ENCODE results near the gene UPK1A.

The UPK1A gene

DNA sequence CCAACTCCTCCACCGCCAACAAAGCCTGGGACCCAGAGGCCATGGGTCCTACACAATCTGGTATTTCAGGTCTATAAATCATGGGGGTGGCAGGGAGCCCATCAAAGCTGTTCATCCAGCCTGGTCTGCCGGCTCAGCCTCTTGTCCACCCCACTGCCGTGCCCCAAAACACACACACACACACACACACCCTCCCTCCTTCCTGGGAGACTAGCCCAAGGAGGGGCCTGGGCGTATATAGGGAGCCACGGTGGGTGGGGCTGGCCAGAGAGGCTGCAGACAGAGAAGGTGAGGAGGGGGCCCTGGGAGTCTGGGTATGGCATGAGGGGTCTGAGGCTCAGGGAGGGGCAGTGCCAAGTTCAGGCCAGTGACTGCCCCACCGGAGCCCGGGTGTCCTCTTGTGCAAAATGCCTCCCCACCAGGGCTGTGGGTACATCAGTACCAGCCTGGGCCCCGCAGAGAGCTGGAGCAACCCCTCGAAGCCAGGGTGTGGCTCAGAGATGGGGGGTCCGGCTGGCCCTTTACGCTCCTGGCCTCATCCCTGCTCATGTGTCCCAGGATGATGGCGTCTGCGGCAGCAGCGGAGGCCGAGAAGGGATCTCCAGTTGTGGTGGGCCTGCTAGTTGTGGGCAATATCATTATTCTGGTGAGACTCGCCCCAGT, at the start of gene UPK1A:
UPK1A (plus strand) TSS at position 267 of the 663 bp plus-strand sequence; CDS start at position 563, 296 bp downstream.
- DNase-seq (ENCODE audit: low read depth): no peak

DNA sequence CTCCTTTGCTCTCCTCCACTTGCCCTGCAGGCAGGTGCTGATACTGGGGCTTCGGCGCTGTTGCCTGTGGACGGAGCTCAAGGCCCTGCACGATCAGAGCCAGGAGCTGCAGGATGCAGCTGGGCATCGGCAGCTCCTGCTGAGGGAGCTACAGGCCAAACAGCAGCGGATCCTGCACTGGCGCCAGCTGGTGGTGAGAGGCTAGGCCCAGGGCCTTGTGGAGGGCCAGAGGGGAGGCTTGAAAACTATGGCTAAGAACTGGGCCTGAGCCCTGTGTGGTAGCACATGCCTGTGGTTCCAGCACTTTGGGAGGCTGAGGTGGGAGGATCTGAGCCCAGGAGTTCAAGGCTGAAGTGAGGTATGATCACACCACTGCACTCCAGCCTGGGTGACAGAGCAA, 47.5 kb upstream of the UPK1A start:
- DNase-seq (ENCODE audit: low read depth): no peak

DNA sequence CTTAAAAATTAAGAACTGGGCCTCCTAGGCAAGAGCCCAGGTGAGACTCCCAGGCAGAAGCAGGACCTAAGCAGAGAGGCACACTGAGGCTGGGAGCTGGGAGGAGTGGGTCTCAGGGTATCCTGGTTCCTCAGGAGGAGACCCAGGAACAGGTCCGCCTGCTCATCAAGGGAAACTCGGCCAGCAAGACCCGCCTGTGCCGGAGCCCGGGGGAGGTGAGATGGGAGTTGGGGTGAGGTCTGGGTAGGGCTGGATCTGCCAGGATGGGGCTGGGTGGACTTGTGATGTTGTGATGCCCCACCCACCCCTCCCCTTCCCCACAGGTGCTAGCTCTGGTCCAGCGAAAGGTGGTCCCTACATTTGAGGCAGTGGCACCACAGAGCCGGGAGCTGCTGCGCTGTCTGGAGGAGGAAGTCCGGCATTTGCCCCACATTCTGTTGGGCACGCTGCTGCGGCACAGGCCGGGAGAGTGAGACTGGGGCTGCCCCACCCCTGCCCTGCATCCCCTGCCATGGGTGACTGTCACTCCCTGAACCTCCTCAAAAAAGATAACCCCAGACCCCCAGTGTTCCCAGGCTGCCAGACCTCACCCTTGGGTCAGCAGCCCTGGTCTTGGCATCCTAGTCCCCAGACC, 46.9 kb upstream of the UPK1A start:
- DNase-seq (ENCODE audit: low read depth): no peak

DNA sequence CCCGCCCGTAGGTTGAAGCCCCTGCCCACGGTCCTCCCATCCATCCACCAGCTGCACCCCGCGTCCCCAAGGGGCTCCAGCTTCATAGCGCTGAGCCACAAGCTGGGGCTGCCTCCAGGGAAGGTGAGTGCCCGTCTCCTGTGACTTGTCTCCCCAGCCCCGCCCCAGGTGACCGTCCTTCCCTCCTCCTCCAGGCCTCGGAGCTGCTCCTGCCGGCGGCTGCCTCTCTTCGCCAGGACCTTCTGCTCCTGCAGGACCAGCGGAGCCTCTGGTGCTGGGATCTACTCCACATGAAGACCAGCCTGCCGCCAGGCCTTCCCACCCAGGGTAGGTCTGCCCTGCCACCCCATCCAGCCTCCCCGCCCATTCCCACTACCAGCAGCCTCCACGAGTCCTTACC, 46.3 kb upstream of the UPK1A start:
- DNase-seq (ENCODE audit: low read depth): no peak

DNA sequence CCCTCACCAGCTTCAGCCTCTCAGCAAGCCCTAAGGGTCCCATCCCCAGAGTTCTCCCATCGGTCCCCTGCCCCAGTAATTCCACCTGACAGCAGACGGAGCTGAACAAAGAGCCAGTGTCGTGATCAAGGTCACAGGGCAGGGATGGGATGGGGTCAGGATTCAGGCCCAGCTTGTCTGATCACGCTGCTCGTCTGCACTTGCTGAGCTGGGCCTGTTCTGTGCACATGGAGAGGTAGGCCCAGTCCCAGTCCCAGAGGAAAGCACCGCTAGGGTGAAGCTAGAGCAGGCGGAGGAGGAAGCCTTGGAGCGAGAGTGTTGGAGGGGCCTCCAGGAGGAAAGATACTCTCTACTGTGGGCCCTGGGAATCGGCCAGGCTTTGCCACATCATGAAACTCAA, 44.6 kb upstream of the UPK1A start:
- no peak for DNase-seq (ENCODE audit: low read depth)

DNA sequence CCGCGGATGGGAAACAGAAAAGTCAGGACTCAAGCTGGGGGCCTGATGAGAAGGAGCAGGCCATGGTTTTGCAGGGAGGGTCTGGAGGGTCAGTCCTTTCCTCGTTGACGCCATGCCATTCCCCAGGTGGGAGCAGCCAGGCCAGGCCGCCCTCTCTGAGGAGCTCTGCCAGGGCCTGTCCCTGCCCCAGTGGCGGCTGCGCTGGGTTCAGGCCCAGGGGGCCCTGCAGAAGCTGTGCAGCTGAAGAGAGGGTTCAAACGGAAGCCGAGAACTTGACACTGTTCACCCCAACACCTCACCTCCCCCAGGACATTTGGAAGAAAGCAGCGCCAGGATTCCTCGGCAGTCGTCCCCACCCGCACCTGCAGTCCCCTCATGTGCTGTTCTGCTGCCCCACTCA, 43.6 kb upstream of the UPK1A start:
- DNase-seq (ENCODE audit: low read depth): no peak

DNA sequence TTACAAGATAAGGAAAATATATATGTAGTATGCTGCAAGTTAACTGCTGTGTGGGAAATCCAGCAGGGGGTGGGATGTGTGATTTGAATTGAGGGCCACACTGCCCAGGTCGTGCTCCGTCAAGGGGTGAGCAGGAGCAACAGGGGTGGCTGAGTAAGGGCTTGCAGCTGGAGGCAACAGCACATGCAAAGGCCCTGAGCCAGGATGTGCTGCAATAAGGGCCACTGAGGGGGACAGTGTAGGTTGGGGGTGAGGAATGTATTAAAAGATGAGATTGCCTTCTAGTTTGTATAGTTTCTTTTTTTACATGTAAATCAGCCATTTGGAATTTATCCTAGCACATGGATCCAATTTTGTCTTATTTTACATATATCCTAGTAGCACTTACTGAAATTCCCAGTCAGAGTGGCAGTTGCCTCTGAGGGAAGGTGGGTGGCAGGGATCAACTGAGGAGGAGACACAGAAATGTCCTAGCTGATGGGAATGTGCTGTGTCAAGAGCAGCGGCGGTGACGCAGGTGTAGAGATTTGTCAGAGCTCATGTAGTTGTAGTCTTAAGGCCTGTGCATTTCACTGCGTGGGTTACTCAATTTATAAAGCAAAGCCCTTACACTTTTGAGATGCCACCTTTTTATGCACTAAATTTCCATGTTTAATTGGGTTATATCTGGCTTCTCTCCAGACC, 42.8 kb upstream of the UPK1A start:
- no peak for DNase-seq (ENCODE audit: low read depth)

DNA sequence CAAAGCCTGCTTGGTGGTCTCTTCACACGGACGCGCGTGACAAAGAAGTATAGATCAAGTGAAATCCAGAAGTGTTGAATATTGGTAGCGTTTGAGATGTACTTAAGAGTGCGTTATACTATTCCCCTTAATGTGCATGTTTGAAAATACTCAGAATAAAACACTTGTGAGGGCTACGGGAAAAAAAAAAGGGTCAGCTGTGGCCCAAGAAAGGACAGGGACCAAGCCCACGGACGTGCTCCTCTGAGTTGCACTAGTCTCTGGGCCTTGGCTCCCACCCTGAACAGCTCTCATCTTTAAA, 38.1 kb upstream of the UPK1A start:
- DNase-seq (ENCODE audit: low read depth): no peak

DNA sequence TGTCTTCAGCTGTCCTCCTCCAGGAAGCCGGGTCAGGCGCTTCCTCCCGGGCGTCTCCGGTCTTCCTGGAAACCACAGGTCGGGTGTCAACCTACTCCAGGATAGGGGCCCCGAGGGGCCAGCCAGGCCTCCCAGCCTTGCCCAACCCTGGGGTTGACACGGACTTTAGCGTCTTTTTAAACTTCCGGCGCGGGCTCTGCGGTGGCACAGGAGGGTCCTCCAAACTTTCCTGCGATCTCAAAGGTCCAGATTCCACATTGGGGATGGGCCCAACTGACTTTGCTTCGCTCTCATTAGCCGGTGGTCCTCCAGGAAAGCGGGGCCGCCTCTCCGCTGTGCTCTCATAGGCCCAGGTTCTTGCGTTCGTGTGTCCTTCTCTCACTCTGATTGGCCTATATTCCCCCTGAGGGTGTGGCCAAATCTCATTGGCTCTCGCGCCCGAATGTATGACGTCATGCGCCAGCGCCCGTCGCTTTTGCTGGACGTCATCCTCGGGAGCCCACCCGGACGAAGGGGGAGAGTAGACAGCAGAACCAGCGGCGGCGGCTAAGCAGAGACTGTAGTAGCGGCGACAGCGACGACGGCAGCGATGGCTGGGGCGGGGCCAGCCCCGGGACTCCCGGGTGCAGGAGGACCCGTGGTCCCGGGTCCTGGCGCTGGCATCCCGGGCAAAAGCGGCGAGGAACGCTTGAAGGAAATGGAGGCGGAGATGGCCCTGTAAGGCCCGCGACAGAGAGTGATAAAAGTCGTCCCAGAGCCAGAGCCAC, 37.6 kb upstream of the UPK1A start, which contains the start of gene RBM42:
RBM42 (plus strand) TSS at position 472 of the 767 bp plus-strand sequence; CDS start at position 590, 118 bp downstream.
- DNase-seq (ENCODE audit: low read depth): peak; percentile 94

DNA sequence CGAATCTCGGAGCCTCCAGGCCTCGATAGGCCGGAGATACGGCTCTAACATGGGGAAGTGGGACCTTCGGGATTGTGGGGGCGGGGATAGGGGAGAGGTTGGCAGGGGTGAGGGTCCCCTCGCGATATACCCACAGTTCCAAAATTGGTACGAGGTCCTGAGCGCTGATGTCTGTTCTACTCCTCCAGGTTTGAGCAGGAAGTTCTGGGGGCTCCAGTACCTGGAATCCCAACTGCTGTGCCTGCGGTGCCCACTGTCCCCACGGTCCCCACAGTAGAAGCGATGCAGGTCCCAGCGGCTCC, 37.0 kb upstream of the UPK1A start:
- no peak for DNase-seq (ENCODE audit: low read depth)

DNA sequence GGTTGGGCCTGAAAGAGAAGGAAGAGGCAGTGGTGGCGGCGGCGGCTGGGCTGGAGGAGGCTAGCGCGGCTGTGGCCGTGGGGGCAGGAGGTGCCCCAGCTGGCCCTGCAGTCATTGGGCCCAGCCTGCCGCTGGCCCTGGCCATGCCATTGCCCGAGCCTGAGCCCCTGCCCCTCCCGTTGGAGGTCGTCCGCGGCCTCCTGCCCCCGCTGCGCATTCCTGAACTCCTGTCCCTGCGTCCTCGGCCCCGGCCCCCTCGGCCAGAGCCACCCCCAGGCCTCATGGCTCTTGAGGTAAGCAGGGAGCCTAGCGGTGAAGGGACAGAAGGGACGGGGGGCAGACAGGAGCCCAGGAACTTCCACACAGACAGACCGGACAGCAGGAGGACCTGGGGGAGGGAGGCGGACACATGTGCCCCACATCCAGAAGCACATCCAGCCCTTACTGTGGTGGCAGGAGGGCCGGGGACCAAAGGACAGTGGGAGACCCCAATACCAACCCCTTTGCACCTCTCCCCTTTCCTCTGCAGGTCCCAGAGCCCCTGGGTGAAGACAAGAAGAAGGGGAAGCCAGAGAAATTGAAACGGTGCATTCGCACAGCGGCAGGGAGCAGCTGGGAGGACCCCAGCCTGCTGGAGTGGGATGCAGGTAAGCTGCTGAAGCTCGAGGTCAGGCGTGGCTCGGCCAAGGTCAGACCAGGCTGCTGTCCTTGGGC, 32.4 kb upstream of the UPK1A start:
- DNase-seq (ENCODE audit: low read depth): no peak

DNA sequence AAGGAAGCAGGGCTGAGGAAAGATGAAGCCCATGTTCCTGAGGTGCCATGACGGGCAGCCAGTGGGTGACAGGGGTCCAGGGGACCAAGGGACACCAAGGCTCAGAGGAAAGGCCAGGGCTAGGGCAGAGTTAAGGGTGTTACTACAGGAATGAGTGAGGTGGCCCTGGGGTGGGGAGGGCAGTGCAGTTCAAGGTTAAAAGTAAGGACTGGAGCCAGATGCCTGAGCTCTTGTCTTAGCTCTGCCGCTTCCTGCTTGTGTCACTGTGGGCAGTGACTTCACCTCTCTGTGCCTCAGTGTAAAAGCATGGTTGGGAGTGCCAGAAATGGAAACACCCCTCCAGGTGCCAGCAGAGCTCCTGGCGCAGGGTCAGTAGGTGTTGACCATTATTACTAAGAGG, 29.7 kb upstream of the UPK1A start:
- no peak for DNase-seq (ENCODE audit: low read depth)

DNA sequence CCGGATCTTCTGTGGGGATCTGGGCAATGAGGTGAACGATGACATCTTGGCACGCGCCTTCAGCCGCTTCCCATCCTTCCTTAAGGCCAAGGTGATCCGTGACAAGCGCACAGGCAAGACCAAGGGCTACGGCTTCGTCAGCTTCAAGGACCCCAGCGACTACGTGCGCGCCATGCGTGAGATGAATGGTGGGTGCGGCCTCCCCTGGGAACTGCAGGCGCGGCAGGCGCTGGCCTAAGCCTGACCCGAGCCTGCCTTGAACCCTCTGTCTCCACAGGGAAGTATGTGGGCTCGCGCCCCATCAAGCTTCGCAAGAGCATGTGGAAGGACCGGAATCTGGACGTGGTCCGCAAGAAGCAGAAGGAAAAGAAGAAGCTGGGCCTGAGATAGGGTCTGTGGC, 29.2 kb upstream of the UPK1A start:
- no peak for DNase-seq (ENCODE audit: low read depth)

DNA sequence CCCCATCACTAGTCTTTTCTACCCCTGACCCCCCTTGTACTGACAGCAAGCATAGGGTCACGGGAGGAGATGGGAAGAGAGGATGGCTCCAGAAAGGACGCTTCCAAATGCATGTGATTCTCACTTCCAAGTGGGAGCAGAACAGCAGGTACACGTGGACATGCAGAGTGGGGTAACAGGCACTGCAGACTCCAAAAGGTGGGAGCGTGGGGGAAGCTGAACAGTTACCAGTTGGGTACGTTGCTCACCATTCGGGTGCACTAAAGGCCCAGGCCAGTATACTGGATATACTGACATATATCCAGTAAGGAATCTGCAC, 27.0 kb upstream of the UPK1A start:
- DNase-seq (ENCODE audit: low read depth): no peak

DNA sequence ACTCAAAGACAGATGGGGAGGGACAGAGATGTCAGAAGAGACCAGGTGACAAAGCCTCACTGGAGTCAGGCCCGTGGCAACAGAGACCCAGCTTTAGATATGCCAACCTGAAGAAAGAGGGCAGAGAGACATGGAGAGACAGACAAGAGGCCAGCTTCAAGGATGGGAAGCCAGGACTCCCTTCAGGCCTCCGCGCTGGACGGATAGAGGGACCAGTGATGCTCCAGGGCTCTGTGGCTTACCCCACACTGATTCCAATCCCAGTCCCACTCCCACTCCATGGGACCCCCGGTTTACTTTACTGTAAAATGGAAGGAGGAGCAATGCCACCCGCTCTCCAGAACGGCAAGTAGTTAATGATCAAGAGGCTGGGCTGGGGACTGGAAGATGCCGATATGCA, 26.5 kb upstream of the UPK1A start:
- no peak for DNase-seq (ENCODE audit: low read depth)

DNA sequence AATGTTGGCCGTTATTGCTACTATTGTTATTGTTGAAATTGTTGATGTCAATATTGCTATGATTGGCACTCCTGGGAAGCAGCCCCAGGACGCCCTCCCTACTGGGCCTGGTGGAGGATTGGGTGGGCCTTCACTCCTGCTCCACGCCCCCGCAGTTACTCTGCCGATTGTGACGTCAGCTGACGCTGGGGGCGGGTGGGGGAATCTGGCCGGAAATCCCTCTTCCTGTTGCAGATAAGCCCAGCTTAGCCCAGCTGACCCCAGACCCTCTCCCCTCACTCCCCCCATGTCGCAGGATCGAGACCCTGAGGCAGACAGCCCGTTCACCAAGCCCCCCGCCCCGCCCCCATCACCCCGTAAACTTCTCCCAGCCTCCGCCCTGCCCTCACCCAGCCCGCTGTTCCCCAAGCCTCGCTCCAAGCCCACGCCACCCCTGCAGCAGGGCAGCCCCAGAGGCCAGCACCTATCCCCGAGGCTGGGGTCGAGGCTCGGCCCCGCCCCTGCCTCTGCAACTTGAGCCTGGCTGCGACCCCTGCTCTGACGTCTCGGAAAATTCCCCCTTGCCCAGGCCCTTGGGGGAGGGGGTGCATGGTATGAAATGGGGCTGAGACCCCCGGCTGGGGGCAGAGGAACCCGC, 24.7 kb upstream of the UPK1A start, which contains the start of gene ETV2:
ETV2 (plus strand) TSS at position 231 of the 637 bp plus-strand sequence. CDS start 716 bp downstream, outside the sequence.
- DNase-seq (ENCODE audit: low read depth): no peak

DNA sequence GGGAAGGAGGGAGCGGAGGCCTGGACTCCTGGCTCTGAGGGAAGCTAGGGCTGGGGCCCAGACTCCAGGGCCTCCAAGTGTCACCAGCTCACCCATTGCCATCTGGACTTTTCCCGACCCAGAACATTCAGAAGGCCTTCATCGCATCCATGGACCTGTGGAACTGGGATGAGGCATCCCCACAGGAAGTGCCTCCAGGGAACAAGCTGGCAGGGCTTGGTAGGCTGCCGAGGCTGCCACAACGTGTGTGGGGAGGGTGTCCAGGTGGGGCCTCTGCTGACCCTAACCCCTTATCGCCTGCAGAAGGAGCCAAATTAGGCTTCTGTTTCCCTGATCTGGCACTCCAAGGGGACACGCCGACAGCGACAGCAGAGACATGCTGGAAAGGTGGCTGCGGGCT, 24.0 kb upstream of the UPK1A start:
- no peak for DNase-seq (ENCODE audit: low read depth)

DNA sequence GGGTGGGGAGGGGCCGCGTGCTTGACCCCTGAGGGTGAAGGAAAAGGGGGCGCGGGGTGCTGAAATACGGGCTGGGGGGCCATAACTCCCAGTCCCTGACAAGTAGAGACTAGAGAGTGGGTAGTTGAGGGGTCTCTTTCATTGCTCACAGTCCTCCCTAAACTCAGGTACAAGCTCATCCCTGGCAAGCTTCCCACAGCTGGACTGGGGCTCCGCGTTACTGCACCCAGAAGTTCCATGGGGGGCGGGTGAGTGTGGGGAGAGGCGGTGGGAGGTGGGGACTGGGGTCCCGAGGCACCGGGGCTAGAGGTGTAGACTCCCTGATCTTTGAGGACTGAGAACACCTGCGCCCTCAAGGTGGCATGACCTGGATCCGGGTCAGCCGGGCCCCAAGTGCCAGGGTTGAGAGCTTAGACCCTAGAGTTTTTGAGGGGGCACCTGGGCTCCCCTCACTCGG, 23.5 kb upstream of the UPK1A start:
- DNase-seq (ENCODE audit: low read depth): no peak

DNA sequence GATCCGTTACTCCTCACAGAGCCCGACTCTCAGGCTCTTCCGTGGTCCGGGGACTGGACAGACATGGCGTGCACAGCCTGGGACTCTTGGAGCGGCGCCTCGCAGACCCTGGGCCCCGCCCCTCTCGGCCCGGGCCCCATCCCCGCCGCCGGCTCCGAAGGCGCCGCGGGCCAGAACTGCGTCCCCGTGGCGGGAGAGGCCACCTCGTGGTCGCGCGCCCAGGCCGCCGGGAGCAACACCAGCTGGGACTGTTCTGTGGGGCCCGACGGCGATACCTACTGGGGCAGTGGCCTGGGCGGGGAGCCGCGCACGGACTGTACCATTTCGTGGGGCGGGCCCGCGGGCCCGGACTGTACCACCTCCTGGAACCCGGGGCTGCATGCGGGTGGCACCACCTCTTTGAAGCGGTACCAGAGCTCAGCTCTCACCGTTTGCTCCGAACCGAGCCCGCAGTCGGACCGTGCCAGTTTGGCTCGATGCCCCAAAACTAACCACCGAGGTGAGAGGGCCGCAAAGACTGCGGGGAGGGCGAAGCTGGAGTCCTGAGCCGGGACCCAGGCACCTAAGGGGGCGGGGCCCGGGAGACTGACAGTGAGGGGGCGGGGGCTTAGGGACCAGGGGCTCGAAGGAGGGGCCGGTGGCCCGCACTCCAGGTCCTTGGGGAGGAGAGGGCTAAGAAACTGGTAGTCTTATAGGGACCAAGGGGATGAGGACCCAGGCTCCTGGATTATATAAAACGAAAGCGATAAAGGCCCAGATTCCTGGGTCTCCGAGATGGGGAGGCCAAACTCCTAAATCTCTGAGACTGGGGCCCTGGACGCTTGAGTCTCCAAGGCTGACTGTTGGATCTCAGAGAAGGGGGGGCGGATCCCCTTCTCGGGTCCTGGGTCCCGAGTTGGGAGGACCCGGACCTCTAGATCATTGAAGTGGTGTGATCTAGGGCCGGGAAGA, 22.8 kb upstream of the UPK1A start:
- peak; percentile 67 for DNase-seq (ENCODE audit: low read depth)

DNA sequence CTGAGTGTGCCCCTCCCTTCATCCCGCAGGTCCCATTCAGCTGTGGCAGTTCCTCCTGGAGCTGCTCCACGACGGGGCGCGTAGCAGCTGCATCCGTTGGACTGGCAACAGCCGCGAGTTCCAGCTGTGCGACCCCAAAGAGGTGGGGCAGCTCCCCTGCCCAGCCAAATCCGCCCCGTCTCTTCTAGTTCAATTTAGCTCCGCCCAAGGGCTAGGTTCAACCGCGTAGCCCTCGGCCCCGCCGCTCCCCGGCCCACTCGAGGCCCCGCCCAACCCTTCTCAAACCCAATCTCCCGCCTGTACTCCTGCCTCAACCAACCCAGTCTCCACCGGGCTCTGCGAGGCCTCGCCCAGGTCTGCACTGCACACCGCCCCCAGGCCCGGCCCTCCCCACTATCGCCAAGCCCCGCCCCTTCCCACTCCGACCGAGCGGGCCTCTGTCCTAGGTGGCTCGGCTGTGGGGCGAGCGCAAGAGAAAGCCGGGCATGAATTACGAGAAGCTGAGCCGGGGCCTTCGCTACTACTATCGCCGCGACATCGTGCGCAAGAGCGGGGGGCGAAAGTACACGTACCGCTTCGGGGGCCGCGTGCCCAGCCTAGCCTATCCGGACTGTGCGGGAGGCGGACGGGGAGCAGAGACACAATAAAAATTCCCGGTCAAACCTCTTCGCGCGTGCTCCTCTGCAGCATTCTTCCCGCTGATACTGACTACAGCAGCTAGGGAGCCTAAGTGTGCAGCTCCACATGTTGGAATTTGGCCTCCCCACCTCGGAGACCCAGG, 21.9 kb upstream of the UPK1A start:
- DNase-seq (ENCODE audit: low read depth): peak; percentile 94
